ENCODE results near the gene VMP1. TPM values are rescaled to one million over a fixed set of nuclear protein-coding genes. Genes with fewer than 3 reads are reported as not detected.

Gene VMP1
- total RNA-seq, 1 experiment from 2014 or later, result 72.8 TPM

- no peak for TF ChIP-seq ZNF396 (CRISPR knock-in tag; IDR thresholded peaks at IDR 0.05; ENCODE audit: borderline replicate concordance)
Observed at GRCh38 chr17:59793205-59793604, 85.8 kb downstream of the VMP1 start (continued).

DNA sequence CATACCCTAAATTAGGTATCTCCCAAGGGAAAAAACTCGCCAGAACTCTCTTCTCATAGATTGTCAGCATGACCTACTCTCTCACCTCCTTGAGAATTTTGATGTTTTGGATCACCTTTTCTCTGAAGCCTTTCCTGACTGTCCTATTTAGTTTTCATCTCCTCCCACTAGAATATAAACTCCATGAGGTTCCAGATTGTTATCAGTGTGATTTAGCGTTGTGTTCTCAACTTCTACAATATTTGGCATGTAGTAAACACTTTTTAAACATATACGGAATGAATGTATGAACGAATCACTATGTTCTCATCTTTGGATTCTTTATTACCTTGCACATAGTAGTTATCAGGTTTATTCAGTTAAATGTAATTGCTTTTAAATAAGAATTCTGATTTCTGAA is 88.7 kb downstream of the VMP1 start:
- H3K27ac Mint-ChIP-seq, result peak overlapping the region; percentile 25
- TF ChIP-seq ATF1 (CRISPR knock-in tag; IDR thresholded peaks at IDR 0.05), result no peak
- TF ChIP-seq, protein P1, sequence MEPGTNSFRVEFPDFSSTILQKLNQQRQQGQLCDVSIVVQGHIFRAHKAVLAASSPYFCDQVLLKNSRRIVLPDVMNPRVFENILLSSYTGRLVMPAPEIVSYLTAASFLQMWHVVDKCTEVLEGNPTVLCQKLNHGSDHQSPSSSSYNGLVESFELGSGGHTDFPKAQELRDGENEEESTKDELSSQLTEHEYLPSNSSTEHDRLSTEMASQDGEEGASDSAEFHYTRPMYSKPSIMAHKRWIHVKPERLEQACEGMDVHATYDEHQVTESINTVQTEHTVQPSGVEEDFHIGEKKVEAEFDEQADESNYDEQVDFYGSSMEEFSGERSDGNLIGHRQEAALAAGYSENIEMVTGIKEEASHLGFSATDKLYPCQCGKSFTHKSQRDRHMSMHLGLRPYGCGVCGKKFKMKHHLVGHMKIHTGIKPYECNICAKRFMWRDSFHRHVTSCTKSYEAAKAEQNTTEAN (CRISPR knock-in tag; IDR thresholded peaks at IDR 0.05), result no peak
- no peak for TF ChIP-seq ZNF396 (CRISPR knock-in tag; IDR thresholded peaks at IDR 0.05; ENCODE audit: borderline replicate concordance)
- TF ChIP-seq, protein P2, sequence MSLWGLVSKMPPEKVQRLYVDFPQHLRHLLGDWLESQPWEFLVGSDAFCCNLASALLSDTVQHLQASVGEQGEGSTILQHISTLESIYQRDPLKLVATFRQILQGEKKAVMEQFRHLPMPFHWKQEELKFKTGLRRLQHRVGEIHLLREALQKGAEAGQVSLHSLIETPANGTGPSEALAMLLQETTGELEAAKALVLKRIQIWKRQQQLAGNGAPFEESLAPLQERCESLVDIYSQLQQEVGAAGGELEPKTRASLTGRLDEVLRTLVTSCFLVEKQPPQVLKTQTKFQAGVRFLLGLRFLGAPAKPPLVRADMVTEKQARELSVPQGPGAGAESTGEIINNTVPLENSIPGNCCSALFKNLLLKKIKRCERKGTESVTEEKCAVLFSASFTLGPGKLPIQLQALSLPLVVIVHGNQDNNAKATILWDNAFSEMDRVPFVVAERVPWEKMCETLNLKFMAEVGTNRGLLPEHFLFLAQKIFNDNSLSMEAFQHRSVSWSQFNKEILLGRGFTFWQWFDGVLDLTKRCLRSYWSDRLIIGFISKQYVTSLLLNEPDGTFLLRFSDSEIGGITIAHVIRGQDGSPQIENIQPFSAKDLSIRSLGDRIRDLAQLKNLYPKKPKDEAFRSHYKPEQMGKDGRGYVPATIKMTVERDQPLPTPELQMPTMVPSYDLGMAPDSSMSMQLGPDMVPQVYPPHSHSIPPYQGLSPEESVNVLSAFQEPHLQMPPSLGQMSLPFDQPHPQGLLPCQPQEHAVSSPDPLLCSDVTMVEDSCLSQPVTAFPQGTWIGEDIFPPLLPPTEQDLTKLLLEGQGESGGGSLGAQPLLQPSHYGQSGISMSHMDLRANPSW (CRISPR knock-in tag; conservative IDR thresholded peaks at IDR 0.05; ENCODE audit: low read depth), result no peak
- TF ChIP-seq, protein P3, sequence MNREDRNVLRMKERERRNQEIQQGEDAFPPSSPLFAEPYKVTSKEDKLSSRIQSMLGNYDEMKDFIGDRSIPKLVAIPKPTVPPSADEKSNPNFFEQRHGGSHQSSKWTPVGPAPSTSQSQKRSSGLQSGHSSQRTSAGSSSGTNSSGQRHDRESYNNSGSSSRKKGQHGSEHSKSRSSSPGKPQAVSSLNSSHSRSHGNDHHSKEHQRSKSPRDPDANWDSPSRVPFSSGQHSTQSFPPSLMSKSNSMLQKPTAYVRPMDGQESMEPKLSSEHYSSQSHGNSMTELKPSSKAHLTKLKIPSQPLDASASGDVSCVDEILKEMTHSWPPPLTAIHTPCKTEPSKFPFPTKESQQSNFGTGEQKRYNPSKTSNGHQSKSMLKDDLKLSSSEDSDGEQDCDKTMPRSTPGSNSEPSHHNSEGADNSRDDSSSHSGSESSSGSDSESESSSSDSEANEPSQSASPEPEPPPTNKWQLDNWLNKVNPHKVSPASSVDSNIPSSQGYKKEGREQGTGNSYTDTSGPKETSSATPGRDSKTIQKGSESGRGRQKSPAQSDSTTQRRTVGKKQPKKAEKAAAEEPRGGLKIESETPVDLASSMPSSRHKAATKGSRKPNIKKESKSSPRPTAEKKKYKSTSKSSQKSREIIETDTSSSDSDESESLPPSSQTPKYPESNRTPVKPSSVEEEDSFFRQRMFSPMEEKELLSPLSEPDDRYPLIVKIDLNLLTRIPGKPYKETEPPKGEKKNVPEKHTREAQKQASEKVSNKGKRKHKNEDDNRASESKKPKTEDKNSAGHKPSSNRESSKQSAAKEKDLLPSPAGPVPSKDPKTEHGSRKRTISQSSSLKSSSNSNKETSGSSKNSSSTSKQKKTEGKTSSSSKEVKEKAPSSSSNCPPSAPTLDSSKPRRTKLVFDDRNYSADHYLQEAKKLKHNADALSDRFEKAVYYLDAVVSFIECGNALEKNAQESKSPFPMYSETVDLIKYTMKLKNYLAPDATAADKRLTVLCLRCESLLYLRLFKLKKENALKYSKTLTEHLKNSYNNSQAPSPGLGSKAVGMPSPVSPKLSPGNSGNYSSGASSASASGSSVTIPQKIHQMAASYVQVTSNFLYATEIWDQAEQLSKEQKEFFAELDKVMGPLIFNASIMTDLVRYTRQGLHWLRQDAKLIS (CRISPR knock-in tag; IDR thresholded peaks at IDR 0.05; ENCODE audit: borderline replicate concordance), result no peak
- no peak for TF ChIP-seq TEAD1 (CRISPR knock-in tag; IDR thresholded peaks at IDR 0.05)
- POLR2A ChIA-PET, result no interaction called here
- H3K9me3 Mint-ChIP-seq, result no peaks in the 10 kb centered on the region
- no peaks in the 10 kb centered on the region for H3K36me3 Mint-ChIP-seq
- H3K27me3 Mint-ChIP-seq (ENCODE audit: low read depth), result no peaks in the 10 kb centered on the region
- no peaks in the 10 kb centered on the region for H3K4me1 Mint-ChIP-seq
- no peak overlapping the region for H3K4me3 Mint-ChIP-seq
- DNase-seq (ENCODE audit: low spot score) (no peak), ATAC-seq (no peak)
- CTCF ChIA-PET, result no interaction called here

- Mint-ChIP-seq H3K9me3 (no peaks in the 10 kb centered on the region), H3K36me3 (no peaks in the 10 kb centered on the region), H3K27me3 (ENCODE audit: low read depth) (no peaks in the 10 kb centered on the region), H3K4me3 (no peak overlapping the region), H3K4me1 (no peaks in the 10 kb centered on the region), H3K27ac (no peak overlapping the region)
- ChIA-PET CTCF (no interaction called here), POLR2A (no interaction called here)
- ATAC-seq (no peak), DNase-seq (ENCODE audit: low spot score) (no peak)
- TF ChIP-seq, protein P4, sequence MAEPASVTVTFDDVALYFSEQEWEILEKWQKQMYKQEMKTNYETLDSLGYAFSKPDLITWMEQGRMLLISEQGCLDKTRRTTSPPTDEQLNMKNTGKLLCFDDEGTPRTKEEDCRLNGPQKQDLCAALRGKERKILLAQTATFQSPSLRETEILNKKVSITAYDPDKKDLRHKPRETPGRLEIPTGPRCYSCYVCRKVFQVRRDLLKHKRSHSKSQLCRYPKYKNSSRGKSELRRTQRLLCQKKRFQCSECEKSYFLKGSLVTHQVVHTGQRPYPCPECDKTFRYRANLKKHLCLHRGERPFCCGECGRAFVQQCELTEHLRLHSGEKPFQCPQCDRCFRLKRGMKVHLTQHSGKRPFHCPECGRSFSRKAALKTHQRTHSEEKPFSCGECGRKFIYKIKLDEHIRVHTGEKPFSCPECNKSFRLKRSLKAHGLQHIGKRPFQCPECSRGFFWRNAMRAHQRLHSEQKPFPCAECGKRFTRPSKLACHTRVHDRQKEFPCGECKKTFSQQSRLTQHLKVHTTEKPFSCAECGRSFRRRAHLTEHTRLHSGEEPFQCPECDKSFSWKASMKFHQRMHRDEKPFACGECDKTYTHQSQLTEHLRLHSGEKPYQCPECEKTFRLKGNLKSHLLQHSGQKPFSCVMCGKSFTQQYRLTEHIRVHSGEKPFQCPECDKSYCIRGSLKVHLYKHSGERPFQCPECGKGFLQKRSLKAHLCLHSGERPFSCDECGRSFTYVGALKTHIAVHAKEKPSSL (CRISPR knock-in tag; conservative IDR thresholded peaks at IDR 0.05), result no peak
- TF ChIP-seq CREM (CRISPR knock-in tag; IDR thresholded peaks at IDR 0.05) (no peak), PRDM15 (CRISPR knock-in tag; IDR thresholded peaks at IDR 0.05) (no peak)
- TF ChIP-seq, protein P5, sequence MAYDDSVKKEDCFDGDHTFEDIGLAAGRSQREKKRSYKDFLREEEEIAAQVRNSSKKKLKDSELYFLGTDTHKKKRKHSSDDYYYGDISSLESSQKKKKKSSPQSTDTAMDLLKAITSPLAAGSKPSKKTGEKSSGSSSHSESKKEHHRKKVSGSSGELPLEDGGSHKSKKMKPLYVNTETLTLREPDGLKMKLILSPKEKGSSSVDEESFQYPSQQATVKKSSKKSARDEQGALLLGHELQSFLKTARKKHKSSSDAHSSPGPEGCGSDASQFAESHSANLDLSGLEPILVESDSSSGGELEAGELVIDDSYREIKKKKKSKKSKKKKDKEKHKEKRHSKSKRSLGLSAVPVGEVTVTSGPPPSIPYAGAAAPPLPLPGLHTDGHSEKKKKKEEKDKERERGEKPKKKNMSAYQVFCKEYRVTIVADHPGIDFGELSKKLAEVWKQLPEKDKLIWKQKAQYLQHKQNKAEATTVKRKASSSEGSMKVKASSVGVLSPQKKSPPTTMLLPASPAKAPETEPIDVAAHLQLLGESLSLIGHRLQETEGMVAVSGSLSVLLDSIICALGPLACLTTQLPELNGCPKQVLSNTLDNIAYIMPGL (CRISPR knock-in tag; IDR thresholded peaks at IDR 0.05), result no peak
- TF ChIP-seq, protein P6, sequence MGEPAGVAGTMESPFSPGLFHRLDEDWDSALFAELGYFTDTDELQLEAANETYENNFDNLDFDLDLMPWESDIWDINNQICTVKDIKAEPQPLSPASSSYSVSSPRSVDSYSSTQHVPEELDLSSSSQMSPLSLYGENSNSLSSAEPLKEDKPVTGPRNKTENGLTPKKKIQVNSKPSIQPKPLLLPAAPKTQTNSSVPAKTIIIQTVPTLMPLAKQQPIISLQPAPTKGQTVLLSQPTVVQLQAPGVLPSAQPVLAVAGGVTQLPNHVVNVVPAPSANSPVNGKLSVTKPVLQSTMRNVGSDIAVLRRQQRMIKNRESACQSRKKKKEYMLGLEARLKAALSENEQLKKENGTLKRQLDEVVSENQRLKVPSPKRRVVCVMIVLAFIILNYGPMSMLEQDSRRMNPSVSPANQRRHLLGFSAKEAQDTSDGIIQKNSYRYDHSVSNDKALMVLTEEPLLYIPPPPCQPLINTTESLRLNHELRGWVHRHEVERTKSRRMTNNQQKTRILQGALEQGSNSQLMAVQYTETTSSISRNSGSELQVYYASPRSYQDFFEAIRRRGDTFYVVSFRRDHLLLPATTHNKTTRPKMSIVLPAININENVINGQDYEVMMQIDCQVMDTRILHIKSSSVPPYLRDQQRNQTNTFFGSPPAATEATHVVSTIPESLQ (CRISPR knock-in tag; IDR thresholded peaks at IDR 0.05), result no peak
- TF ChIP-seq, protein P7, sequence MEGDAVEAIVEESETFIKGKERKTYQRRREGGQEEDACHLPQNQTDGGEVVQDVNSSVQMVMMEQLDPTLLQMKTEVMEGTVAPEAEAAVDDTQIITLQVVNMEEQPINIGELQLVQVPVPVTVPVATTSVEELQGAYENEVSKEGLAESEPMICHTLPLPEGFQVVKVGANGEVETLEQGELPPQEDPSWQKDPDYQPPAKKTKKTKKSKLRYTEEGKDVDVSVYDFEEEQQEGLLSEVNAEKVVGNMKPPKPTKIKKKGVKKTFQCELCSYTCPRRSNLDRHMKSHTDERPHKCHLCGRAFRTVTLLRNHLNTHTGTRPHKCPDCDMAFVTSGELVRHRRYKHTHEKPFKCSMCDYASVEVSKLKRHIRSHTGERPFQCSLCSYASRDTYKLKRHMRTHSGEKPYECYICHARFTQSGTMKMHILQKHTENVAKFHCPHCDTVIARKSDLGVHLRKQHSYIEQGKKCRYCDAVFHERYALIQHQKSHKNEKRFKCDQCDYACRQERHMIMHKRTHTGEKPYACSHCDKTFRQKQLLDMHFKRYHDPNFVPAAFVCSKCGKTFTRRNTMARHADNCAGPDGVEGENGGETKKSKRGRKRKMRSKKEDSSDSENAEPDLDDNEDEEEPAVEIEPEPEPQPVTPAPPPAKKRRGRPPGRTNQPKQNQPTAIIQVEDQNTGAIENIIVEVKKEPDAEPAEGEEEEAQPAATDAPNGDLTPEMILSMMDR (IDR thresholded peaks at IDR 0.05), result no peak
Observed at GRCh38 chr17:59796785-59797205, 89.3 kb downstream of the VMP1 start.

Measured in WTC11 (cell line).